Embryonic facial prominence (tissue), 1 donor: ENCODE measurements around the gene KCNT2.

Experiments
- DNase-seq: peaks from one replicate; pipeline ENCODE4 v3.0.0-alpha.2; 2016; ENCODE audit errors: extremely low spot score

Gene KCNT2

GRCh38 chr1:196401452-196401833 lies 206.8 kb downstream of the KCNT2 start:
- no peak for DNase-seq

- no peak for DNase-seq
Measured at GRCh38 chr1:196400478-196401451, 207.5 kb downstream of the KCNT2 start.

GRCh38 chr1:196399713-196400112 lies 208.5 kb downstream of the KCNT2 start:
- no peak for DNase-seq

- no peak for DNase-seq
Measured at GRCh38 chr1:196393742-196394141, 214.5 kb downstream of the KCNT2 start.

GRCh38 chr1:196393282-196393681 lies 215.0 kb downstream of the KCNT2 start:
- no peak for DNase-seq

- DNase-seq, result no peak
Measured at GRCh38 chr1:196387766-196388165, 220.5 kb downstream of the KCNT2 start.

GRCh38 chr1:196385109-196385508 lies 223.1 kb downstream of the KCNT2 start:
- no peak for DNase-seq

GRCh38 chr1:196382383-196382782 lies 225.9 kb downstream of the KCNT2 start:
- no peak for DNase-seq

- no peak for DNase-seq
Measured at GRCh38 chr1:196381544-196381943, 226.7 kb downstream of the KCNT2 start.

- no peak for DNase-seq
Measured at GRCh38 chr1:196380316-196380715, 227.9 kb downstream of the KCNT2 start.

- DNase-seq, result no peak
Measured at GRCh38 chr1:196377811-196378210, 230.4 kb downstream of the KCNT2 start.

GRCh38 chr1:196376630-196377328 lies 231.5 kb downstream of the KCNT2 start:
- no peak for DNase-seq

GRCh38 chr1:196373798-196374197 lies 234.4 kb downstream of the KCNT2 start:
- DNase-seq, result no peak

GRCh38 chr1:196372896-196373536 lies 235.2 kb downstream of the KCNT2 start:
- no peak for DNase-seq

GRCh38 chr1:196367838-196368237 lies 240.4 kb downstream of the KCNT2 start:
- no peak for DNase-seq

GRCh38 chr1:196366817-196367495 lies 241.3 kb downstream of the KCNT2 start:
- DNase-seq, result no peak

GRCh38 chr1:196361112-196361714 lies 247.0 kb downstream of the KCNT2 start:
- no peak for DNase-seq

GRCh38 chr1:196357913-196358312 lies 250.3 kb downstream of the KCNT2 start:
- no peak for DNase-seq

- DNase-seq, result no peak
Measured at GRCh38 chr1:196355206-196355786, 252.9 kb downstream of the KCNT2 start.

- no peak for DNase-seq
Measured at GRCh38 chr1:196344453-196344852, 263.8 kb downstream of the KCNT2 start.

GRCh38 chr1:196324345-196324744 lies 283.9 kb downstream of the KCNT2 start:
- DNase-seq, result no peak
